GM21367 (cell line): Measurements from ENCODE around the gene G0S2.

Source experiments
- ATAC-seq: cut with Tn5 transposase; IDR thresholded peaks from one replicate; pipeline ENCODE4 v1.9.1; 2021; ENCODE audit not compliant: unreplicated experiment

Gene G0S2

GRCh38 chr1:209715314-209715713 lies 40.1 kb downstream of the G0S2 start:
- ATAC-seq, result no peak

DNA sequence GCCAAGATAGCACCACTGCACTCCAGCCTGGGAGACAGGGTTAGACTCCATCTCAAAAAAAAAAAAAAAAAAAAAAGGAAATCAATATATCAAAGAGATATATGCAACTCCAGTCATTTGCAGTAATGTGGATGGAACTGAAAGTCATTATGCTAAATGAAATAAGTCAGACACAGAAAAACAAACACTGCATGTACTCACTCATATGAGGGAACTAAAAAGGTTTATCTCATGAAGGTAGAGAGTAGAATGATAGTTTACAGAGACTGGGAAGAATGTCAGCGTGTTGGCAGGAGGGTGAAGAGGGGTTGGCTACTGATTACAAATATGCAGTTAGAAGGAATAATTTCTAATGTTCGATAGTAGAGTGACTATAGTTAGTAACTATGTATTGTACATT lies 42.6 kb downstream of the G0S2 start:
- no peak for ATAC-seq

- ATAC-seq, result no peak
These were observed 45.1 kb downstream of the G0S2 start for GRCh38 chr1:209720326-209720725.

- ATAC-seq, result no peak
These were observed 45.6 kb downstream of the G0S2 start for GRCh38 chr1:209720826-209721225.

- no peak for ATAC-seq
These were observed 46.1 kb downstream of the G0S2 start for GRCh38 chr1:209721323-209721722.

DNA sequence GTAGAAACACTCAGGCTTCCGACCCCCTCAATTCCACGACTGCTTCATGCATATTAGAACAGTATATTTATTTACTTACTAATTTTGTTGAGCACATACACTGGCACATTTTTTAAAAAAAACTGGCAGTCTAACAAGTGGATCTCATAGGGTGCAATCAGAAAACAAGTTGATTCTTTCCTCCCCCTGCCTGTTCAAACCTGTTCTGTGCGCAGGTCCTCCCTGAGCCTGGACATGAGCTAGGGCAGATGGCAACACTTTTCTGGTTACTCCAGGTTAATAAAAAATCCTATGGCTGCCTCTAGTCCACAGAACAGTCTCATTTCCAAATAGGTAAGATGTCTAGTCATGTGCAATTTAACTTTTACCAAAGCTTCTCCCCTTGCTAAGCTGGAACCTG lies 48.1 kb downstream of the G0S2 start:
- no peak for ATAC-seq

GRCh38 chr1:209723756-209724693 lies 48.8 kb downstream of the G0S2 start:
- ATAC-seq, result no peak
